Spleen (tissue), 11 donors: Measurements from ENCODE around the gene TBL3. TPM values are rescaled to one million over a fixed set of nuclear protein-coding genes. Genes with fewer than 3 reads are reported as not detected.

Experiments used
- DNase-seq: peaks from one replicate; pipeline ENCODE4 v3.0.0-alpha.2; 2020
- H3K27ac ChIP-seq, 8 donors: fragments of 200-600 bp; sonication (generic) in 7 of 8; 1 replicate in 4 of 8; 2 replicates in 4 of 8; pipeline versions ENCODE4 v1.5.0 to v1.8.0; 2016 to 2021; ENCODE audit warnings: inconsistent platforms in 4 of 8, mild to moderate bottlenecking in 4 of 8, moderate library complexity in 1 of 8
- H3K27me3 ChIP-seq, 7 donors: fragments of 200-600 bp; sonication (generic) in 6 of 7; replicated peaks in 1 of 7; 1 replicate in 4 of 7; 2 replicates in 3 of 7; pipeline versions ENCODE4 v1.5.0 to v1.8.0; 2016 to 2021; ENCODE audit warnings: inconsistent platforms in 3 of 7, mild to moderate bottlenecking in 1 of 7
- H3K36me3 ChIP-seq, 6 donors: fragments of 200-600 bp; sonication (generic) in 5 of 6; 1 replicate in 4 of 6; 2 replicates in 2 of 6; pipeline versions ENCODE4 v1.5.0 to v1.8.0; 2016 to 2021; ENCODE audit warnings: inconsistent platforms in 2 of 6
- H3K4me1 ChIP-seq, 6 donors: fragments of 200-600 bp; sonication (generic) in 5 of 6; 1 replicate in 3 of 6; 2 replicates in 3 of 6; pipeline versions ENCODE4 v1.5.0 to v1.8.0; 2016 to 2021; ENCODE audit warnings: inconsistent platforms in 3 of 6
- H3K4me3 ChIP-seq, 8 donors: fragments of 200-600 bp; sonication (generic) in 7 of 8; 1 replicate in 4 of 8; 2 replicates in 4 of 8; pipeline versions ENCODE4 v1.5.0 to v1.8.0; 2016 to 2021; ENCODE audit warnings: inconsistent platforms in 4 of 8, mild to moderate bottlenecking in 4 of 8, moderate library complexity in 2 of 8
- H3K9me3 ChIP-seq, 8 donors: fragments of 200-600 bp; sonication (generic) in 7 of 8; 1 replicate in 4 of 8; 2 replicates in 4 of 8; pipeline versions ENCODE4 v1.5.0 to v1.8.0; 2016 to 2021; ENCODE audit warnings: inconsistent platforms in 4 of 8
- CTCF ChIP-seq, 11 experiments: fragments of 200-600 bp in 7 of 11; fragments of 450-650 bp in 4 of 11; sonication (generic) in 4 of 11; IDR thresholded peaks in 8 of 11; conservative IDR thresholded peaks in 3 of 11; 1 replicate in 7 of 11; 2 replicates in 4 of 11; pipeline versions ENCODE4 v1.4.0 to v1.8.0; 2016 to 2021; ENCODE audit warnings: antibody characterized with exemption in 11 of 11, inconsistent platforms in 4 of 11, mild to moderate bottlenecking in 1 of 11
- POLR2A ChIP-seq, 3 donors: fragments of 450-650 bp; IDR thresholded peaks; one replicate each; pipeline ENCODE4 v1.5.1; 2017; ENCODE audit warnings: antibody characterized with exemption in 3 of 3, mild to moderate bottlenecking in 1 of 3
- POLR2AphosphoS5 ChIP-seq, 3 donors: sonication (generic); formaldehyde crosslinking; IDR thresholded peaks; one replicate each; pipeline ENCODE4 v1.5.1; 2017; ENCODE audit warnings: antibody characterized with exemption in 3 of 3
- WGBS, 5 donors: extraction: QIAGEN DNeasy Blood & Tissue Kit in 3 of 5; methylation state at CpG; one replicate each; pipeline versions ENCODE4 v1.1.5 to v1.1.7; 2013 to 2018; 5-methylcytosine and 5-hydroxymethylcytosine counted together
- intact Hi-C: fragments of 100-400 bp; cut with DNase I; formaldehyde crosslinking; loops from one replicate; pipeline ENCODE4 v1.15.0; 2023; ENCODE audit warnings: low total_unique reads
- polyA plus RNA-seq, 3 donors: library from polyadenylated mRNA; stranded (reverse); fragments of 200-250 nt; gene quantifications; one replicate each; pipeline ENCODE4 v1.2.1, GENCODE V29; 2013
- total RNA-seq, 7 donors: library from RNA; depleted of rRNA in 3 of 7; stranded (reverse); fragments of >200 nt in 3 of 7; fragmentation: NEBNext Ultra II Directional in 4 of 7; extraction: Animal tissue kit (Norgen Biotek cat#: 25700) in 4 of 7; gene quantifications; one replicate each; pipeline versions ENCODE4 v1.1.0 to v1.2.1, GENCODE V29; 2016 to 2021
- donor health status: healthy with polysubstance abuse.
- donor health status: DM: no; HTN: no; CAD: no; lungs with moderate emphysema.
- donor health status: DM: no; HTN: no; CAD: no.
- donor health status: Bipolar disorder and iron deficiency.
- donor health status: healthy.
- donor health status: DM: no; HTN: no; CAD: no.
- donor health status: DM: yes; HTN: yes; CAD: no.

Gene TBL3
- total and polyA plus RNA-seq, 10 donors, result 20.6 to 54.2 (median 29.3) TPM

- Histone ChIP-seq H3K4me3 (peak overlapping the region in 5 of 8 donors; percentile 21 to 64 (median 28)), H3K4me1 (peaks cover 27 to 86% (median 69%) of the 10 kb centered on the region in 6 donors), H3K9me3 (no peaks in the 10 kb centered on the region), H3K27me3 (peaks cover 0 to 78% (median 37%) of the 10 kb centered on the region in 7 donors), H3K27ac (peak overlapping the region; percentile 62 to 88 (median 84)), H3K36me3 (no peaks in the 10 kb centered on the region)
- DNase-seq, result peak; percentile 75
- WGBS, 5 donors, result 60 to 74% (median 68%) methylated on average over 12 of the region's 12 CpGs
- intact Hi-C loops, result no loop called here
- TF ChIP-seq POLR2A (IDR thresholded peaks at IDR 0.05), result no peak
- no peak for TF ChIP-seq CTCF (IDR thresholded peaks at IDR 0.05 in 8 of 11, conservative IDR thresholded peaks at IDR 0.05 in 3 of 11)
Observed at GRCh38 chr16:2024032-2024420, 52.2 kb downstream of the TBL3 start.

DNA sequence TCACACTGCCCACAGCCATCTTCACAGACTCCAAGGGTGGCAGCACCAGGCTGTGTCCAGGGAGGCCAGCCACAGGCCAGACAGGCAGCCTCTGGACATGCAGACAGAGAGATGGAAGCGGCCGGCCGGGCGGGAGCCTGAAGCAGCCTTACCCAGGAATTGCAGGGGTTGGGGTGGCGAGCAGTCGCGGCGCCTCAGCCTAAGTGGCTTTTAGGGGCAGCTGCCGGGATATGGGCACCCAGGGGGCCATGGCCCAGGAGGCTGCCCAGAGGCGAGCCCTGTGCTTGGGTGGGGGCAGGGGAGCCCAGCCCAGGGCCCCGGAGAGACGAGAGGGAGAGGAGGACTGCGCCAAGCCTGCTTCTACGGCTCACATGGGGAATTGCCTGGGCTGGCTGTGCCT is 53.4 kb downstream of the TBL3 start:
- peak overlapping the region in 6 of 8 donors; percentile 13 to 90 (median 86) for H3K27ac ChIP-seq
- H3K4me3 ChIP-seq, result peak overlapping the region in 1 of 8 donors; percentile 87
- peaks cover 26 to 87% (median 71%) of the 10 kb centered on the region in 6 donors for H3K4me1 ChIP-seq
- peaks cover 0 to 68% (median 25%) of the 10 kb centered on the region in 7 donors for H3K27me3 ChIP-seq
- intact Hi-C loops, result loop anchor here (5.0 kb wide), 1 partner anchor 127 kb away; no protein-coding TSS in a partner anchor
- no peak for TF ChIP-seq POLR2A (IDR thresholded peaks at IDR 0.05)
- no peak for TF ChIP-seq POLR2AphosphoS5 (IDR thresholded peaks at IDR 0.05)
- no peak for TF ChIP-seq CTCF (IDR thresholded peaks at IDR 0.05 in 8 of 11, conservative IDR thresholded peaks at IDR 0.05 in 3 of 11)
- peaks cover 0 to 10% (median 0%) of the 10 kb centered on the region in 6 donors for H3K36me3 ChIP-seq
- peak; percentile 75 for DNase-seq
- H3K9me3 ChIP-seq, result no peaks in the 10 kb centered on the region
- WGBS, 5 donors, result 86 to 97% (median 92%) methylated on average over 14 of the region's 14 CpGs

DNA sequence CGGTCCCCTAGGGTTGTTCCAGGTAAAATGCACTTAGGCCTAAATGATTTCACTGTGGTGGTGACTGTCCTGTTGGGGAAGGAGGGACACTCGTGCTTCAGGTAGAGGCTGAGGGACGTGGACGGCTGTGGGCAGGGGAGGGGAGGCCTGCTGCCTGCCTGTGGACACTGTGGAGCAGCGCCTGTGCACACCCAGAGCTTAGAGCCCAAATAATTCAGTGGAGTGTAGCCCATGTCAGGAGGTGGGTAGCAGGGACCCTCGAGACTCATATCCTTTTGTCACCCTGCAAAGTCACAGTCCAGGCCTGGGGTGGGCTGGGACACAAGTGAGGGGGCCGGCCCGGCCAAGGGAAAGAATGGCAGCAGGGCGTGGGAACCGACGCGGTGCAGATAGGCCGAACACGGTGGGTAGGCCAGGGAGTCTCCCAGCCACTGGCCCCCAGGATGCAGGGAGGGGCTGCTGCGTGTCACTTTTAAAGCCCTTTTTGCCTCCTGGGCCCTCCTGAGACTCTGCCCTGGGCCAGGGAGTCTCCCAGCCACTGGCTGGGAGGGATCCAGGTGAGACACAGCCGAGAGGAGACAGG is 54.1 kb downstream of the TBL3 start:
- DNase-seq, result peak; percentile 65
- Histone ChIP-seq H3K27ac (peak overlapping the region in 7 of 8 donors; percentile 51 to 90 (median 87)), H3K9me3 (no peaks in the 10 kb centered on the region), H3K27me3 (peaks cover 0 to 61% (median 18%) of the 10 kb centered on the region in 7 donors), H3K4me1 (peaks cover 24 to 87% (median 72%) of the 10 kb centered on the region in 6 donors), H3K4me3 (peak overlapping the region in 7 of 8 donors; percentile 17 to 87 (median 68)), H3K36me3 (peaks cover 0 to 15% (median 0%) of the 10 kb centered on the region in 6 donors)
- 63 to 96% (median 78%) methylated on average over 15 to 16 of the region's 16 CpGs for WGBS, 5 donors
- TF ChIP-seq CTCF (IDR thresholded peaks at IDR 0.05 in 8 of 11, conservative IDR thresholded peaks at IDR 0.05 in 3 of 11) (no peak), POLR2A (IDR thresholded peaks at IDR 0.05) (no peak), POLR2AphosphoS5 (IDR thresholded peaks at IDR 0.05) (no peak)
- intact Hi-C loops, result loop anchor here (5.0 kb wide), 1 partner anchor 126 kb away; no protein-coding TSS in a partner anchor

- peaks cover 0 to 56% (median 12%) of the 10 kb centered on the region in 7 donors for H3K27me3 ChIP-seq
- H3K4me1 ChIP-seq, result peaks cover 24 to 90% (median 78%) of the 10 kb centered on the region in 6 donors
- H3K4me3 ChIP-seq, result peak within 1 kb of the TSS; percentile 43 to 87 (median 69)
- 9 to 53% (median 18%) methylated on average over 3 to 59 of the region's 59 CpGs for WGBS, 5 donors
- no peaks in the 10 kb centered on the region for H3K9me3 ChIP-seq
- H3K36me3 ChIP-seq, result peaks cover 0 to 15% (median 0%) of the 10 kb centered on the region in 6 donors
- H3K27ac ChIP-seq, result peak within 1 kb of the TSS in 7 of 8 donors; percentile 63 to 90 (median 87)
- intact Hi-C loops, result loop anchor here (5.0 kb wide), 1 partner anchor 126 kb away; no protein-coding TSS in a partner anchor
- peak; percentile 77 for DNase-seq
- TF ChIP-seq POLR2A (IDR thresholded peaks at IDR 0.05), result no peak
- no peak for TF ChIP-seq CTCF (IDR thresholded peaks at IDR 0.05 in 8 of 11, conservative IDR thresholded peaks at IDR 0.05 in 3 of 11)
- TF ChIP-seq POLR2AphosphoS5 (IDR thresholded peaks at IDR 0.05), result no peak
Observed at GRCh38 chr16:2026461-2027023, 54.7 kb downstream of the TBL3 start, which contains the start of gene NHERF2. TSS of gene NHERF2 (plus strand) at chr16:2026902. CDS start at chr16:2027006, 104 bp downstream.
